ENCODE data around the gene TMEM121. TPM values are rescaled to one million over a fixed set of nuclear protein-coding genes. Genes with fewer than 3 reads are reported as not detected.

TMEM121 gene
- total and polyA plus RNA-seq, 10 of the 15 experiments (the other 5 are each of a cell fraction or from before 2014, with no cell fraction given) = 0.04 to 4.9 (median 1.2) TPM; not detected in 2

- ChIA-PET CTCF (interaction anchor here (1.1 to 2.5 kb wide), 3 partner anchors 13 to 876 kb away, joined by 3 to 9 read pairs (median 4); no protein-coding TSS in a partner anchor), RAD21 (ENCODE audit: unreplicated experiment) (no interaction called here), POLR2A (no interaction called here), SMC1A (ENCODE audit: uncharacterized antibody, unreplicated experiment) (no interaction called here)
- intact Hi-C loops (cut with micrococcal nuclease; ENCODE audit: unreplicated experiment) = loop anchor here (10.0 kb wide), 2 partner anchors 639 to 879 kb away; no protein-coding TSS in a partner anchor
- H3K9me3 ChIP-seq (replicated peaks; ENCODE audit: control insufficient read depth, insufficient read depth, low read length) = no peaks in the 10 kb centered on the region
- no TSS peak for BruUV-seq (replicated peaks)
- in situ Hi-C loops (cut with MboI) = loop anchor here (10.0 kb wide), 2 partner anchors 469 to 629 kb away; no protein-coding TSS in a partner anchor
- no peak overlapping the region for H3K4me2 ChIP-seq (ENCODE audit: control insufficient read depth, insufficient read depth)
- H2AFZ ChIP-seq (ENCODE audit: control insufficient read depth, low read depth, low read length) = no peak overlapping the region
- no peak overlapping the region for H3K27ac ChIP-seq (ENCODE audit: control insufficient read depth, insufficient read depth)
- FAIRE-seq = no peak
- no peak for DNase-seq (ENCODE audit: low read depth, low spot score)
- H4K20me1 ChIP-seq (ENCODE audit: control insufficient read depth, insufficient read depth) = no peaks in the 10 kb centered on the region
- H3K27me3 ChIP-seq (replicated peaks in 1 of 2; ENCODE audit: control insufficient read depth in 2 of 2, insufficient read depth in 2 of 2, low read length in 1 of 2) = no peaks in the 10 kb centered on the region; a peak in 2 of 4 replicates
- 50% methylated on average over 7 of the region's 7 CpGs for WGBS (ENCODE audit: insufficient coverage, insufficient replicate concordance, low lambda C conversion rate, missing lambda C conversion rate)
- ATAC-seq = no peak
- no peak overlapping the region for H3K9ac ChIP-seq (ENCODE audit: control insufficient read depth, insufficient read depth, low read length)
- H3K36me3 ChIP-seq (ENCODE audit: control insufficient read depth in 2 of 2, insufficient read depth in 2 of 2, low read length in 1 of 2) = no peaks in the 10 kb centered on the region
- TF ChIP-seq SPI1 (IDR thresholded peaks at IDR 0.05; ENCODE audit: borderline replicate concordance, insufficient read depth, low read depth, low read length) (no peak), CREB1 (IDR thresholded peaks at IDR 0.05; ENCODE audit: low read depth) (no peak), TAF1 (IDR thresholded peaks at IDR 0.05; ENCODE audit: borderline replicate concordance, low read depth, low read length) (no peak)
- H3K4me3 ChIP-seq = no peak overlapping the region
- H3K4me1 ChIP-seq (ENCODE audit: control insufficient read depth, insufficient read depth, low read length) = no peaks in the 10 kb centered on the region
- no peaks in the 10 kb centered on the region for H3K79me2 ChIP-seq (ENCODE audit: control insufficient read depth, insufficient read depth, low read length)
Observed at GRCh38 chr14:105536051-105536450, 9.7 kb downstream of the TMEM121 start.

DNA sequence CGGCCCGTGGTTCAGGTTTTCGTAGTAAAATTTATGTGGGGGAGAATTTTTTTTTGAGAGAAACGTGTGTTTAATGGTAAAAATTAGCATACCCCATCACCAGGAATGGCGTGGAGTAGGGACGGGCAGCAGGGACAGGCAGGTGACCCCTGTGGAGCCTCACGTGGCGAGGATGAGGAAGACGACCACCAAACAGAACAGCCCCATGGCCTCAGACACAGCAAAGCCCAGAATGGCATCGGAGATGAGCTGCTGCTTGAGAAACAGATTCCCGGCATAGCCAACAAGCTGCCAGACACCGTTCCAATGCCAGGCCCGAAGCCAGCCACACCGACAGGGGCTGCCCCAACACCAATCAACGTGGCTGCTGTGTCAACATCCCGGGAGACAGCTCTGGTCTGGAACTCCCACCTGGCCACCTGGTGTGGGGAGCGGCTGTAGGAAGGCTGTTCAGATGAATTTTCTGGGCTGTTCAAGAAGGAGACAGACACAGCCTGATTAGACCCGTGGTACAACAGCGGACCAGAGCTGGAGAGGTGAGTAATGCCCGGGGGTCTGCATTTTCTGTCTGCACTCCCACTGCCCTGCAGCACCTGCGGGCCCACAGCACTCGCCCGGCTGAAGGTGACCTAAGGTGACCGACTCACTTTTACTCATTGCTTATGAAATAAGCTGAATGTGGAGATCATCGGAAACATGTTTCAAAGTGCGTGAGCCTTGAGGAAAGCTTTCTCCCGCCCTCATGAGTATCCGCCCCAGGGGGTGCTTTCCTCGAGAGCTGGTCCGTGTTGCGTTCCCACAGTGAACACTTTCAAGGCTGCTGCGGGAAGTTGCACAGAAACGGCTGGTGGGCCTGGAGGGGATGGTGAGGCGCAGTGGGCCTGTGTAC, 10.6 kb downstream of the TMEM121 start:
- Histone ChIP-seq H4K20me1 (ENCODE audit: control insufficient read depth, insufficient read depth) (no peaks in the 10 kb centered on the region), H3K9me3 (replicated peaks; ENCODE audit: control insufficient read depth, insufficient read depth, low read length) (no peaks in the 10 kb centered on the region), H3K9ac (ENCODE audit: control insufficient read depth, insufficient read depth, low read length) (no peak overlapping the region), H3K79me2 (ENCODE audit: control insufficient read depth, insufficient read depth, low read length) (no peaks in the 10 kb centered on the region), H2AFZ (ENCODE audit: control insufficient read depth, low read depth, low read length) (no peak overlapping the region), H3K4me1 (ENCODE audit: control insufficient read depth, insufficient read depth, low read length) (no peaks in the 10 kb centered on the region), H3K27me3 (replicated peaks in 1 of 2; ENCODE audit: control insufficient read depth in 2 of 2, insufficient read depth in 2 of 2, low read length in 1 of 2) (no peaks in the 10 kb centered on the region; a peak in 2 of 4 replicates), H3K4me2 (ENCODE audit: control insufficient read depth, insufficient read depth) (no peak overlapping the region), H3K27ac (ENCODE audit: control insufficient read depth, insufficient read depth) (no peak overlapping the region), H3K4me3 (no peak overlapping the region), H3K36me3 (ENCODE audit: control insufficient read depth in 2 of 2, insufficient read depth in 2 of 2, low read length in 1 of 2) (no peaks in the 10 kb centered on the region)
- ChIA-PET POLR2A (no interaction called here), RAD21 (ENCODE audit: unreplicated experiment) (no interaction called here), CTCF (interaction anchor here (0.6 to 2.5 kb wide), 8 partner anchors 12 to 875 kb away, joined by 3 to 9 read pairs (median 3); no protein-coding TSS in a partner anchor), SMC1A (ENCODE audit: uncharacterized antibody, unreplicated experiment) (interaction anchor here (0.7 kb wide), 1 partner anchor 938 kb away, joined by 3 read pairs; no protein-coding TSS in a partner anchor)
- FAIRE-seq = no peak
- no TSS peak for BruUV-seq (replicated peaks)
- in situ Hi-C loops (cut with MboI) = loop anchor here (10.0 kb wide), 2 partner anchors 468 to 628 kb away; no protein-coding TSS in a partner anchor
- ATAC-seq = no peak
- DNase-seq (ENCODE audit: low read depth, low spot score) = no peak
- intact Hi-C loops (cut with micrococcal nuclease; ENCODE audit: unreplicated experiment) = loop anchor here (10.0 kb wide), 2 partner anchors 638 to 878 kb away; no protein-coding TSS in a partner anchor
- WGBS (ENCODE audit: insufficient coverage, insufficient replicate concordance, low lambda C conversion rate, missing lambda C conversion rate) = 48% methylated on average over 34 of the region's 34 CpGs
- TF ChIP-seq POLR2AphosphoS5 (IDR thresholded peaks at IDR 0.05; ENCODE audit: low read length) (no peak), STAT1 (conservative IDR thresholded peaks at IDR 0.05) (no peak), PBX3 (IDR thresholded peaks at IDR 0.05; ENCODE audit: insufficient replicate concordance, low read depth, low read length) (no peak), PRDM15 (CRISPR knock-in tag; IDR thresholded peaks at IDR 0.05) (no peak)

All from GM12878 (cell line).